Adrenal gland (tissue), 5 donors: ENCODE results near the gene ACOX1.

ENCODE experiments used
- CTCF ChIP-seq, 6 experiments: fragments of 450-650 bp in 4 of 6; fragments of 200-600 bp in 2 of 6; sonication (generic) in 1 of 6; IDR thresholded peaks; 1 replicate in 5 of 6; 2 replicates in 1 of 6; pipeline versions ENCODE4 v1.5.1 to v1.8.0; 2016 to 2021; ENCODE audit warnings: antibody characterized with exemption in 6 of 6, mild to moderate bottlenecking in 2 of 6, moderate library complexity in 1 of 6
- POLR2A ChIP-seq, 2 donors: fragments of 450-650 bp; IDR thresholded peaks; one replicate each; pipeline ENCODE4 v1.6.1; 2017; ENCODE audit warnings: antibody characterized with exemption in 2 of 2, mild to moderate bottlenecking in 2 of 2, moderate library complexity in 1 of 2
- donor health status: DM: no; HTN: no; CAD: no.

GRCh38 chr17:75970626-75971025 lies 8.3 kb downstream of the ACOX1 start:
- TF ChIP-seq CTCF (IDR thresholded peaks at IDR 0.05) (no peak), POLR2A (IDR thresholded peaks at IDR 0.05) (no peak)
